Erythroblast (primary cell): Measurements from ENCODE around the gene TLX3.

ENCODE experiments used
- GATA1 ChIP-seq: IDR thresholded peaks from 2 replicates; pipeline ENCODE4 v1.6.1; 2011; ENCODE audit warnings: low read depth, mild to moderate bottlenecking, control low read depth, low read length, moderate library complexity
- POLR2A ChIP-seq: IDR thresholded peaks from 2 replicates; pipeline ENCODE4 v1.6.1; 2011; ENCODE audit warnings: mild to moderate bottlenecking, low read length

DNA sequence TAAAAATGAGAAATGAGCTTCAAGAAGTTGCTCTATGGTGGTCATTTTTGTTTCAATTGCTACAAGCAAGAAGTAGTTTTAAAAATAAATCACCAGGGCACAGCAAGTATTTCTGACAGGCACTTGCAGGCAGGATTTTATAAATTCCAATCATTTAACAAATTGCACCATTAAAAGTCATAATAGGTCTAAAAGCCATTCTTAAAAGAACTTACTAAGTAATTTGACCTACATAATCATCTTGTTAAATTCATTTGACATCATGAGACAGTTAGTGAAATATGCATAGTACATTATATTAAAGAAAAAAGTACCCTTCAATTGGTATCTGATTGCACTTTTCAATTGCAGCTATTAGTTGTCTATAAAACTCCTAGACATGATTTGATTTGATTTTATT is 31.0 kb downstream of the TLX3 start:
- TF ChIP-seq POLR2A (no peak), GATA1 (no peak)
